Natural killer cell (primary cell): ENCODE data around the gene C4orf50. TPM values are rescaled to one million over a fixed set of nuclear protein-coding genes. Genes with fewer than 3 reads are reported as not detected.

Experiments used
- ATAC-seq, 3 donors: fragments of 150-1000 bp in 2 of 3; fragments of 200-7000 bp in 1 of 3; cut with Tn5 transposase; 1 replicate in 1 of 3; 2 replicates in 2 of 3; pipeline ENCODE4 v1.10.0; 2021; ENCODE audit warnings: mild to moderate bottlenecking in 2 of 3, moderate library complexity in 2 of 3
- DNase-seq, 2 donors: peaks; one replicate each; pipeline versions ENCODE4 v3.0.0 to v3.0.0-alpha.2; 2013 to 2021; ENCODE audit warnings: mixed read lengths in 1 of 2
- H3K27ac ChIP-seq: one replicate; pipeline ENCODE4 v1.5.1; 2013; ENCODE audit warnings: mild to moderate bottlenecking, low read length
- H3K27me3 ChIP-seq: one replicate; pipeline ENCODE4 v1.6.1; 2013; ENCODE audit warnings: low read length; ENCODE audit not compliant: control insufficient read depth, insufficient read depth
- H3K36me3 ChIP-seq: one replicate; pipeline ENCODE4 v1.6.1; 2013; ENCODE audit warnings: low read length; ENCODE audit not compliant: control insufficient read depth, insufficient read depth
- H3K4me1 ChIP-seq: one replicate; pipeline ENCODE4 v1.6.1; 2013; ENCODE audit warnings: low read length; ENCODE audit not compliant: control insufficient read depth, insufficient read depth
- H3K4me3 ChIP-seq: one replicate; pipeline ENCODE4 v1.5.1; 2013; ENCODE audit warnings: low read length
- H3K9me3 ChIP-seq: one replicate; pipeline ENCODE4 v1.6.1; 2013; ENCODE audit warnings: low read length; ENCODE audit not compliant: control insufficient read depth, insufficient read depth
- H3K27ac Mint-ChIP-seq, 2 donors: one replicate each; pipeline ENCODE4 v1.8.0; 2022; ENCODE audit warnings: mild to moderate bottlenecking in 2 of 2, mixed read lengths in 2 of 2, moderate library complexity in 1 of 2
- H3K27me3 Mint-ChIP-seq, 2 donors: one replicate each; pipeline ENCODE4 v1.8.0; 2022; ENCODE audit warnings: low read depth in 2 of 2, mixed read lengths in 2 of 2
- H3K36me3 Mint-ChIP-seq: one replicate; pipeline ENCODE4 v1.8.0; 2022; ENCODE audit warnings: mixed read lengths
- H3K4me1 Mint-ChIP-seq, 2 donors: one replicate each; pipeline ENCODE4 v1.8.0; 2022; ENCODE audit warnings: mixed read lengths in 2 of 2
- H3K4me3 Mint-ChIP-seq: one replicate; pipeline ENCODE4 v1.8.0; 2022; ENCODE audit warnings: mild to moderate bottlenecking, moderate library complexity, mixed read lengths
- H3K9me3 Mint-ChIP-seq, 2 donors: one replicate each; pipeline ENCODE4 v1.8.0; 2022; ENCODE audit warnings: mixed read lengths in 2 of 2
- WGBS: methylation state at CpG from one replicate; pipeline ENCODE4 v1.1.7; 2013; ENCODE audit warnings: missing lambda C conversion rate; ENCODE audit not compliant: insufficient coverage; 5-methylcytosine and 5-hydroxymethylcytosine counted together
- intact Hi-C: fragments of 100-400 bp; cut with micrococcal nuclease; formaldehyde crosslinking; loops from one replicate; pipeline ENCODE4 v1.14.2; 2022
- total RNA-seq, 4 donors: library from RNA; stranded (reverse); fragments of 120-200 nt in 1 of 4; gene quantifications; one replicate each; pipeline versions ENCODE4 v1.2.3 to v1.2.4, GENCODE V29; 2013 to 2022
- TF ChIP-seq, protein P1 (sequence below): fragments of 200-600 bp; IDR thresholded peaks from one replicate; pipeline ENCODE4 v1.8.0; 2022; ENCODE audit warnings: antibody characterized with exemption

C4orf50 gene
- total RNA-seq, 3 donors from 2014 or later (not counting 1 experiment from before 2014, with no cell fraction given) = 0.63 to 2.7 (median 1.8) TPM

DNA sequence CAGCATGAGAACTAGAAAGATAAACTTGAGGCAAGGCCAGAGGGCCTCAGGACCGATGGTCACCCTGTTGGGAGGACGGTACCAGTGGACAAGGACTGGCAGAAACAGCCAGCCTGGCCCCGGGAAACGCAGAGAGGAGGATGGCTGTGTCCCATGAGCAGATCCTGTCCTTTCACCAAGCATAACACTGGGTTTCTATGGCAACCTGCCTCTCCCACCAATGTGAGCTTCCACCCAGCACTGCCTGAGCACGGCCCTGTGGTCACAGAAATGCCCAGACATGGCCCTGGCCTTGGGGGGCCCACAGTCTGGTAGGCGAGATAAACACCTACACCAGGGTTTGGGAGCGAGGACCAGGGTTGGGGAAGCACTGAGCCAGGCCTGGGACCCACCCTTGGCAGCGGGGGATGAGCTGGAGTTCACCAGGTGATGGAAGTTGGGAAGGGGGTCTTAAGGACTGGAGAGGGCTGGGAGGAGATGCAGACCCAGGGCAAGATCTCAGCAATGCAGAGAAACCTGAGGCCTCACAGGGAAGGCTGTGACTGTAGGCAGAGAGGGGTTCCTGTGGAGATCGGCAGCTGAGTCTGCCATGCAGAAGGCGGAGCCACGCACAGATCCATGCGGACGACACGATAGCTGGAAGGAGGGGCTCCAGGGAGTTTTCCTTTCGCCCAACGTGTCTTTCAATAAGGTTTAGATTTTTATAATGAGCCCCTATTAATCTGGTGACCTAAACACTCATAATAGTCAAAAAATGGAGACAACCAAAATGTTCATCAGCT lies 92.6 kb downstream of the C4orf50 start:
- Mint-ChIP-seq H3K9me3 (no peaks in the 10 kb centered on the region), H3K4me1 (no peaks in the 10 kb centered on the region)
- H3K4me3 ChIP-seq = no peak overlapping the region

DNA sequence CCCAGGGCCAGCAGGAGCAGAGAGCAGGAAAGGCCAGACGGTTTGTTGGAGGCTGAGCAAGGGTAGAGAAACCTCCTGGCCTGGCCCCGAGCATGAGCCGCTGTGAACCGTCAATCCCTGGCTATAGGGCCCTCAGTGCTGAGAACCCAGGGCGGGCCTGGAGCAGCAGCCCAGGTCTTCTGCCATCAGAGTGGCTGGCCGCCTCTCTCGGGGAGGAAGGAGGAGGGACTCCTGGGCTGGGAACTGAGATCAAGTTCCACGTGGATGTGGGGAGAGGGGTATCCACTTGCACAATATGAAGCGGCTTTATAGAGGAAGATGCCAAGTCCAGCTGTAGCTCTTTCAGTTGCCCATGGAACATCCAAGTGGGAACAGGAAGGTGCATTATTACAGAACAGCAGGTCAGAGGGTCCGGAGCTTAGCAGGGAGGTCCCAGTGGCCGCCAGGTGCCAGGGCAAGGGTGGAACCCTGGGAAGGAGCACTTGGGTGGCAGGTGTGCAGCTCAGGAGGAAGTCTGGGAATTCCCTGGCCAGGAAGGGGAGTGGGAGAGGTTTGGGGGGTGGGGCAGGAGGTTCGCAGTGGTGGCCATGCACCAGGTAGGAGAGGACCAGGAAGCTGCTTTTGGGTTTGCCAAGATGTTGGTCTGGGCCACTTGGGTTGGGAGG lies 93.6 kb downstream of the C4orf50 start:
- Mint-ChIP-seq H3K27me3 (peaks cover 14 to 20% of the 10 kb centered on the region in 2 donors), H3K4me3 (no peak overlapping the region), H3K36me3 (no peaks in the 10 kb centered on the region), H3K27ac (no peak overlapping the region), H3K9me3 (no peaks in the 10 kb centered on the region), H3K4me1 (no peaks in the 10 kb centered on the region)
- intact Hi-C loops = no loop called here
- no peak for ATAC-seq
- Histone ChIP-seq H3K9me3 (no peaks in the 10 kb centered on the region), H3K27me3 (no peaks in the 10 kb centered on the region), H3K27ac (no peak overlapping the region), H3K4me3 (no peak overlapping the region), H3K36me3 (no peaks in the 10 kb centered on the region), H3K4me1 (no peaks in the 10 kb centered on the region)
- TF ChIP-seq, protein P1, sequence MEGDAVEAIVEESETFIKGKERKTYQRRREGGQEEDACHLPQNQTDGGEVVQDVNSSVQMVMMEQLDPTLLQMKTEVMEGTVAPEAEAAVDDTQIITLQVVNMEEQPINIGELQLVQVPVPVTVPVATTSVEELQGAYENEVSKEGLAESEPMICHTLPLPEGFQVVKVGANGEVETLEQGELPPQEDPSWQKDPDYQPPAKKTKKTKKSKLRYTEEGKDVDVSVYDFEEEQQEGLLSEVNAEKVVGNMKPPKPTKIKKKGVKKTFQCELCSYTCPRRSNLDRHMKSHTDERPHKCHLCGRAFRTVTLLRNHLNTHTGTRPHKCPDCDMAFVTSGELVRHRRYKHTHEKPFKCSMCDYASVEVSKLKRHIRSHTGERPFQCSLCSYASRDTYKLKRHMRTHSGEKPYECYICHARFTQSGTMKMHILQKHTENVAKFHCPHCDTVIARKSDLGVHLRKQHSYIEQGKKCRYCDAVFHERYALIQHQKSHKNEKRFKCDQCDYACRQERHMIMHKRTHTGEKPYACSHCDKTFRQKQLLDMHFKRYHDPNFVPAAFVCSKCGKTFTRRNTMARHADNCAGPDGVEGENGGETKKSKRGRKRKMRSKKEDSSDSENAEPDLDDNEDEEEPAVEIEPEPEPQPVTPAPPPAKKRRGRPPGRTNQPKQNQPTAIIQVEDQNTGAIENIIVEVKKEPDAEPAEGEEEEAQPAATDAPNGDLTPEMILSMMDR = no peak
- DNase-seq = no peak
- WGBS = 84% methylated on average over 12 of the region's 12 CpGs

More for the DNA sequence above, 92.6 kb downstream of the C4orf50 start:
- no peak overlapping the region for H3K4me3 Mint-ChIP-seq
- no peak overlapping the region for H3K27ac ChIP-seq
- no peaks in the 10 kb centered on the region for H3K36me3 Mint-ChIP-seq
- H3K9me3 ChIP-seq = no peaks in the 10 kb centered on the region
- intact Hi-C loops = no loop called here
- peaks cover 15 to 19% of the 10 kb centered on the region in 2 donors for H3K27me3 Mint-ChIP-seq
- no peaks in the 10 kb centered on the region for H3K36me3 ChIP-seq
- no peak for ATAC-seq
- no peaks in the 10 kb centered on the region for H3K27me3 ChIP-seq
- no peak for DNase-seq
- no peaks in the 10 kb centered on the region for H3K4me1 ChIP-seq
- WGBS = 86% methylated on average over 16 of the region's 16 CpGs
- TF ChIP-seq, protein P1 = no peak
- no peak overlapping the region for H3K27ac Mint-ChIP-seq

DNA sequence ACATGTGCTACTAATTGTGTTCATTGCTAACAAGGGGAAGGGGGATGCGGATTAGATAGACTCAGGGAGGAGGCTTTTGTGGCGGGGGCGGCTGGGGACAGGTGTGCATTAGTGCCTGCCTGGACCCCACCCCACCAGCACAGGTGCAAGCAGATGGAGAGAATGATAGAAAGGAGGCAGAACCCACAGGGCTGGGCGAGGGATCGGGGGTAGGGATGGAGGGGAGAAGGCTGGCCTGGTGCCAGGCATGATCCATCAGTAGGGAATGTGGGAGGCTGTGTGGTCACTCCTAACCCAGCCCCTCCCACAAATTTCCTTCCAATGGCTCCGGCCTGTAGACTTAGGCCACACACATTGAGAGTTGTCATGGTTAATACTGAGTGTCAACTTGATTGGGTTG lies 94.9 kb downstream of the C4orf50 start:
- Mint-ChIP-seq H3K4me1 (no peaks in the 10 kb centered on the region), H3K4me3 (no peak overlapping the region), H3K27ac (no peak overlapping the region), H3K9me3 (no peaks in the 10 kb centered on the region), H3K36me3 (no peaks in the 10 kb centered on the region), H3K27me3 (peaks cover 14 to 20% of the 10 kb centered on the region in 2 donors)
- H3K36me3 ChIP-seq = no peaks in the 10 kb centered on the region
- no peak overlapping the region for H3K4me3 ChIP-seq
- no peaks in the 10 kb centered on the region for H3K27me3 ChIP-seq
- intact Hi-C loops = no loop called here
- ATAC-seq = no peak
- TF ChIP-seq, protein P1 = no peak
- no peaks in the 10 kb centered on the region for H3K4me1 ChIP-seq
- WGBS = 98% methylated on average over 4 of the region's 6 CpGs
- no peak overlapping the region for H3K27ac ChIP-seq
- H3K9me3 ChIP-seq = no peaks in the 10 kb centered on the region
- DNase-seq = no peak
